Activated effector memory CD4-positive, alpha-beta T cell treated with Interleukin-2 at 50 U/mL for 16 hours (primary cell): Measurements from ENCODE around the gene PSMD5.

ENCODE experiments used
- DNase-seq: peaks from one replicate; pipeline ENCODE4 v3.0.0-alpha.2; 2020

The PSMD5 gene

DNA sequence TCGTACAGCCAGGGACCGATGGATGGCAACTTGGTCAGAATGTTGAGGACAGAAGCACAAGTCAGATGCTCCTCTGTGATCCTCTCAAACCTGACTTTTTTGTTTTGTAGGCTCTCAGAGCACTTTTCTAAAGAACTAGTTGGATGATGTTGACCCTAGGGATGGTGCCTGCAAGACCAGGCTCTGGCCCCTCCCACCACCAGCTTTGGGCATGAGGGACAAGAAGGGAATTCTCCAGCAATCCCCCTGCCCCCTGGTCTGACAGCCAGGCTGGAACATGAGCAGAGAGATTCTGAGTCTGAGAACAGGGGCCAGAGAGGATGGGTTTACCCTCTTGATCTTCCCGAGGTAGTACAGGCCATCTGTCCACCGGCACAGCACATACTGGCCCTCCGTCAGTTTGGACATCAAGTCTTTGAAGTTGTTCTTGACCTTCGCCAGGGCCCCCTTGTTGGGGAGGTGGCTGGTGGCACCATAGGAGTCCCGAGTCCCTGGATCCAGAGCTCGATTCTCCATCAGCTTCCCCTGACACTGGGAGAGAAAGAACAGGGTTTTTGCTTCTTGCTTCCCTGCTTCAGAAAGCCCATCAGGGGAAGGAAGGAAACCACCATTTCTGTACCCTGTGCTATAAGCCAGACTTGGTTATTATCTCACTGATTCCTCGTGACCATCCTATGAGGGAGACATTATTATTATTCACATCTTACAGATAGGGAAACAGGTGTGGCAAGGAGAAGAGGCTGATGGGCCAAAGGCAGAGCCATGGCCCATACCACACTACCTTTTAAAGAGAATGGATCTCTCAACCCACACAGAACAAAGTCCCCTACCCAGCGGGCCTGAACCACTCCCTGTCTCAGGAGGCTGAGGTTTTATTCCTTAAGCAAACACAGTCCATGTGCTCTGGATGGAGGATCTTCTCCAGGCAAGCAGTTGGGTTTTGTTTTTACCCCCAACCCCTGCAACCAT lies 31.8 kb upstream of the PSMD5 start:
- DNase-seq = no peak

DNA sequence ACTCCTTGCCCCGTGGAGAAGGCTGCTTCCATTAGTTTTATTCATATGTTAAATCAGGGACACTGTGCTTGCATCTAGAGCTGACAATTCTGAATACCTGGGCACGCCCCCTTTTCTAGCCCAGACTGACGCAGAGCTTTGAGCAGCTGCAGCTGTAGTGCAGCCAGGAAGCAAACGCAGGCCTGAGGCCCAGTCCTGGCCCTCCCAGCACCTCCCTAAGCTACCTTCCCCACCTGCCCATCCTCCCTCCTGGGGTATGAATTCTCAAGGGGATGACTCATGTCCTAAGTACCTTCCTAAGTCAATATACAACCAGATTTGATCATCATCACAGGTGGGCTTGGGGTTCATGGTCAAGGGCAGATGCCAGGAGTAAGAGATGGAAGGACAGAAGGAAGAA lies 30.8 kb upstream of the PSMD5 start:
- DNase-seq = no peak

DNA sequence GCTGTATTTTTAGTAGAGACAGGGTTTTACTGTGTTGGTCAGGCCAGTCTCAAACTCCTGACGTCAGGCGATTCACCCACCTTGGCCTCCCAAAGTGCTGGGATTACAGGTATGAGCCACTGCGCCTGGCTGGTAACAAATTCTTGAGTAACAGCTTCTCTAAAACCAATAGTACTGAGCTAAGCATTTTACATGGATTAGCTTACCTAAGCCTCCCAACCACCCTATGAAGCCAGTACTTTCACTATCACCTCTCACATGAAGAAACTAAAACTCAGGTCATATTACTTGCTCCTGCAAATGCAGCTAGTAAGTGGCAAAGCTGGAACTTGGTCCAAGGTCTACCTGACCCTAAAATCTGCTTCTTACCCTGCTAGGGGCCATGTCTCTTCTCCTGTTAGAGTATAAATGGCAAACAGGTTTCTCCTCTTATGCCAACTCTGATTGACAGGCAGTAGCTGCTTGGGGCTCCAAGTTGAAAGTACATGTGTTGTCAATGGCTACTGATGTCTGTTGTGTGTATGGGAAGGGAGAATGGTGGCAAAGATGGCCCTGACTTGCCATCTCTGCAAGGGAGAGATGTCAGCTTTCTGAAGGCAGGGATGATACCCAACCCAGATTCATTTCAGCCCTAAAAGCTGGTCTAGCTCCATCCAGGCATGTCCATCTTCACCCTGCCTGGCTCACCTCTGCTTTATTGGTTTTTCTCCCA lies 30.2 kb upstream of the PSMD5 start:
- DNase-seq = no peak

DNA sequence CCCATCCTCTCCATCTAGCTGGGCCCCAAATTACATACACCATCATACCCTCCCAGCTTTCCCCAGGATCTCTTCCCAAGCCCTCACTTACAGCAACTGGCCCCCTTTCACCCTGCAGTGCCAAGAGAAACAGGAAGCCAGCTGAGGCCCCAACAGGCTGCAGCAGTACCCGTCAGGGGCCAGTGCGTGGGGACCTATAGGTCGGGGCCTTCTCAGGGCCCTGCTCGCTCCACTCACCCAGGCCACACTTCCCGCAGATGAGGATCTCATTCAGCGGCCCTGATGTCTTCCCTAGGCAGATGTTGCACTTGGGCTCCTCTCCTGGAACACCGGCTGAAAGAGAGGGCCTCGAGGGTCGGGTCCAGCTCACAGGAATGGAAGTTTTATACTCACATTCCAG lies 27.5 kb upstream of the PSMD5 start:
- DNase-seq = no peak

DNA sequence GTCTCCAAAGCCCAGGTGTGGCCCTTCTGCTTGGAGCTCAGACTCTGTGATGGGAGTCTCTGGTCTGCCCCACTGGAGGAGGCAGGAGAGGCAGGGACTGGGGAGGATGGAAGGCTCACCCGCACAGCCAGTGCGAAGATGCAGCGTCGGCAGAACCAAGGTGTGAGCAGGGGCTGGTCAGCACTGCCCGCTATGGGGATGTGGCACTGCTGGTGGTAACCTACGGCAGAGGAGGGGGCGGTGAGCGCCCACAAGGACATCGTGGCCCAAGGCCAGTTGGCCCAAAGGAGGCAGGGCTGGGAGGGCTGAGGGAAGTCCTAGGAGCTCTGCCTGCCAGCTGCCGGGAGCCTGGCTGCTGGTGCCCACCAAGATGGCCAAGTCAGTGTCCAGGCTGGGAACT lies 27.0 kb upstream of the PSMD5 start:
- DNase-seq = no peak

DNA sequence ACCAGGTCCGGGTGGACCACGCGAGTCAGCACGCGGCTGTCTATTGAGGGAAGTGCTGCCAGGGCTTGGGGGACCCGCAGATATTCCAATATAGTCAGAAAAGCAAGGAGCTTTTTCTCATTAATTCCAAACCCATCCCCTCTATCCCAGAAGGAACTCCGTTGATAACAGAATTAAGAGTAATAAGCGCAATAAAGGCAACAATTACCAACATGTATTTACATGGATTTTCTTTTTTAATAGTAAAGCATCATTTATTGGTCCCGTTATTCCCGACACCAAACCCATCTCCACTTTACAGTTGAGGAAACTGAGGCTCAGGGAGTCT lies 26.6 kb upstream of the PSMD5 start:
- no peak for DNase-seq

DNA sequence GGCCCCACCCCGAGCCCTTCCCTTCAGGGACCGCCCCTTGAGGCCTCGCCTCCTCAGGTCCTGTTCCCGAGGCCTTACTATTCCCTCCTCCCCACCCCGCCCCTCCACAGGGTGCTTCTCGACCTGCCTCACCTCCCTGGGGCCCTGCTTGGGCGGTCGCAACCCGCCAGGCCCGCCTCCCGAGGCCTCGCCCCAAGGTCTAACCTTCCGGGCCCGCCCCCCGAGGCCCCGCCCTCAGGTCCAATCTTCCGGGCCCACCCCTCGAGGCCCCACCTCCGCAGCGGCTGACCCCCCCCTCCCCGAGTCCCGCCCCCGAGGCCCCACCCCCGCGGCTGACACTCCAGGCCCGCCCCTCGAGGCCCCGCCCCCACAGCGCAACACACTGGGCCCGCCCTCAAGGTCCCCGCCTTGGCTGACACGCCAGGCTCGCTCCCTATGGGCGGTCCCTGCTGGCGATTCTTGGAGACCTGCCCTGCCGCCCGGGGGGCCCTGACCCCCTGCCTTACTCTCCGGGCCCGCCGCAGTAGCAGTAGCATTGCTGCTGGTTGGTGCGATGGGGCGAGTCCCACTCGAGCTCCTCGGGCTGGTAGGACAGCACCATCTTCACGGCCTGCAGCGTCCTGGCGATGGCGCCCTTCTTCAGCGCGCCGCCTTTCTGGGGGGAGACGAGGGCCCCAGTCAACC lies 26.1 kb upstream of the PSMD5 start:
- peak; percentile 96 for DNase-seq

DNA sequence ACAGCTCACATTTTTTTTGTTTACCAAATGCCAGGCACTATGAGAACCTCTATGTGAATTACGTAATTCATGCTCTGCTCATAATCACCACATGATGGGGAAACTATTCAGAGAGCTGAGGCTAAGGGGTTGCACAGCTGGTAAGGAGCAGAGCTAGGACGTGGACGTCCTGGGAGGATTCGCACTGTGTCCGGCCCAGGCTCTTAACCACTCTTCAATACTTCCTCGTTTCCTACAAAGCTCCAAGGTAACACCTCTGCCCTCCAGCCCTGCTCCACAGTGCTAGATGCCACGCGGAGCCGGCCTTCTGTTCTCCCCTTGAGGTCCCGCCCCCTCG lies 25.6 kb upstream of the PSMD5 start:
- DNase-seq = no peak

DNA sequence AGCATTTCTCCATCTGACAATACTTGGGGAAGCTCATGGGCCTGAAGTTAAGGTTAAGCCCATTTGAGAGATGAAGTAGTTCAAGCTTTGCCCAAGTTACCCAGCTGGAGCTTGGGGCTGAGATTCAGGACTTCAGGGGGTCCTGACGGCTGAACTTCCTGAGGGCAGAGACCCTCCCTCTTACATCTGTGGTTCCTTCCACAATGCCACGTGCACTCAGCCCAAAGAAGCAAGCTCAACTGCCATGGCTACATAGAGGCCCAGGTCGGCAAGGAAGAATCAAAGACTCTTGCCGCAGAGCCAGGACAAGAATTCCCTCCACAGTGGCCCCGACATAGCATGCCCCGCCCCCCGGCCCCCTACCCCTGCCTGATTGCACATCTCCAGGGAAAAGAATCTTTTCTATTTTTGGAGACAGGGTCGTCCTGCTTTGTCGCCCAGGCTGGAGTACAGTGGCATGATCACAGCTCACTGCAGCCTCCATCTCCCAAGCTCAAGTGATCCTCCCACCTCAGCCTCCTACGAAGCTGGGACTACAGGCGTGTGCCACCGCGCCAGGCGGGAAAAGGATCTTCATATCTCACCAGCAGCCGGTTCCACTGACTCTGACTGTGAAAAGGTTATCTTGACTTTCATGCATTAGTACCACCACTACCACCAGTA lies 25.1 kb upstream of the PSMD5 start:
- no peak for DNase-seq

DNA sequence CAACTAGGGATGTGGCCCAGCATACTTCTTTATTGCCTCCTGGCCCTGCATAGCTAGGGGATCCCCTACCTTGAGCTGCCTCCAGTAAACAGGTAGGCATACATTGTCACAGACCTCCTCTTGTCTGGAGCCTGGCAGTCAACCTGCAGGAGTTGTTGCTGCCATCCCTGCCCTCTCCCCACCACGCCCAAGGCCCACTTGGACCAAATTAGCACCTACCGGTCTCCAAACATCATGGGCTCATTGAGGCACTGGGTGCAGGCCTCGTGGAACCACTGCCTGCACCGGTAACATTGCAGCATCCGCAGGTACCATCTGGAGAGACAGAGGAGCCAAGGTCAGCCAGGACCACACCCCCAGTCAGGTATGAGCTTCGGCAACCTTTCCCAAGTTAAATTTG lies 23.9 kb upstream of the PSMD5 start:
- no peak for DNase-seq

DNA sequence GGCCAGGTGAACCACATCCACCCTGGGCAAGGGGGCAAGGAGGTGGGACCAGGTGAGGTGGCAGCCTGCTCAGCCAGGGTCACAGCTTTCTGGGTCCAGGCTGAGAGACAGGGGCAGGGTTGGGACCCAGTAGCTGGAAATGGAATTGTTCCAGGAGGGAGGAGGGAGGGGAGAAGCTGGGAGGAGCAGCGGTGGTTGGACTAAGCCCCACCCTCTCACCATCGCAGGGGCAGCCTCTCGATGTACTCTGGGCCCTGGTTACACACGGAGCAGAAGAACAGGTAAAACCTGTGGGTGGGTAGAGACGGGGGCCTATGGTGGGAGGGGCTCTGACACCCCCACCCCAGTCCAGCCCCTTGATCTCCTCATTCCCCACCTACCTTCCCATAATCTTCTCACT lies 23.1 kb upstream of the PSMD5 start:
- DNase-seq = no peak

DNA sequence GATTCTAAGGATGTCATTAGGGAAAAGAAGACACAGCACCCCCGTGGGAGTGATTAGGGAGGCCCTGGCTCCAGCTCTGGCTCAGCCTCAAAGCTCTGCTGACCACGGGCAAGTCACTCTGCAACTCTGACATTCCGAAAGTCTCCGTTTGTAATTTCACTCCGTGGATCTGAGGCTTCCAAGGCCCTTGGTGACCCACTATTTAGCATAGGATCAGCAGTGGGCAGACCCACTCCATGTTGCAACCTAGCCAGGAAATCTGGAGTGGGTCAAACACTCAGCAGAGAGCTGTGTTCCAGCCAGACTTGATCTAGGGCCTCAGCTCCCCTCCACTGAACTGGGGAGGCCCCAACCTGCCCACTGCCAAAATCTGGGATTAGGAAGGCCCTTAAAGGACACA lies 22.5 kb upstream of the PSMD5 start:
- DNase-seq = no peak

DNA sequence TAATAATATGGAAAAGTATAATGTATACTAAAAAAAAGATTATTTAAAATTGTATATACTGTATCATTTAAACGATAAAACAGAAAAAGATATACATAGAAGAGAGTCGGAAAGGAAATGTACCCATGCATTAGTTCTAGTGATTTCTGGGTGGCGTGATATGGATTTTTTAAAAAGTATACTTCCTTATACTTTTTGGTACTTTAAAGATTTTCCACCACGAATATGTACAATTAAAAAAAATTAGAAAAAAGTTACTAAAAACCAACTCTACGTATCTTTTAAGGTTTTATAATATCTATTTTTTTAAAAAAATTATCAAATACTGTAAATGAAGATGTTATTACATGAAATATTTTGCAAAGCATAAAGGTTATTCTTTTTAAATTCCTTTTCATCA lies 22.0 kb upstream of the PSMD5 start:
- no peak for DNase-seq

DNA sequence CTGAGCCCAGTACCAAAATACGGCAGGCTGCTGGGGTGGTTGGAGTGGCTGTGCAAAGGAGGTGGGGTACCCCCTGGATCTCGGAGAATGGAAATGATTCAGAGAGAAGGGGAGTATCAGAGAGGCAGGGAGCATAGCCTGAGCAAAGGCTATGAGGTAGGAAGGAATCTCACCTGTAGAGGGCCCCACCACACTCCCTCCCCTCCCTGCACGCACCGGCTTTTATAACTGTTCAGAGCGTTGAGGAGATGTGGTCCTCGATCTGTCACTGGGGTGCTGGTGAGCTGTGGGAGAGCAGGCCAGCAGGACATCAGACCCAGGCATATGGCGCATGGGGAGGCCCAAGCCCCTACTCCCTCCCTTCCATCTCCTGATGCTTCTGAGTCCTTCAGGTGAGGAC lies 21.1 kb upstream of the PSMD5 start:
- no peak for DNase-seq

DNA sequence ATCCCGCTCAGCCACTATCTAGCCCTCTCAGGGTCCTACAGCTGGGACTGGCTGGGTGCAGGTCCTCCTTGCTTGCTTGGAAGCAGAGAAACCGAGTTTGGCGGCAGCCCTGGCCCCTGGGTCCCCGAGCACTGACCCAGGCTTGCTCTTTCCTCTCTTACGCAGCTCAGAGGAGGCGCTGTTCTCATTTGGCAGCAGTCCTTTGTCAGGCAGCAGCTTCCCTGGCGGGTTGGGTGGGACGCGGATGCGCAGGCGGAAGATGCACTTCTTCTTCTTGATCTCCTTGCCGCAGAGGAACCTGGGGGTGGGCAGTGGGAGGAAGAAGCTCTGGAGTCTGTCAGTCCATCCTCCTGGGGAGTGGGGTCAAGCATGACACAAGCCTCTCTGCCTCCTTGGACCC lies 19.7 kb upstream of the PSMD5 start:
- DNase-seq = no peak

DNA sequence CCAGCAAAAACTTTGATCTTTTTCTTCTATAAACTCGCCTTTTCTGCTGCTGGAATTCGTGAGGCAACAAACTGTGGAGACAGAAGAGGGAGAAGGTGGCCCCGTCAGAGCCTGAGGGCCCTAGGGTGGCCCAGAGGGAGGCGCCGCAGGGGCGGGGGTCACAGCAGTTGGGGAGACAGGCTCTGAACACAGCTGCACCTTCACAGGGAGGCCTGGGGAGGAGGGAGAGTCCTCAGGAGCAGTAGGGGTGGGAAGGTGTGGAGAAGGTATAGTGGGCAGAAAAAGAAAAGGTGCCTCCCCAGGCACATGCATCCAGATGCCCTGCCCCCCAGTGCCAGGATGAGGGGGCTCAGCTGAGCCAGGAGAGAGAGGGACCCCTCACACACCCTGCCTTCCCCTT lies 19.2 kb upstream of the PSMD5 start:
- no peak for DNase-seq

DNA sequence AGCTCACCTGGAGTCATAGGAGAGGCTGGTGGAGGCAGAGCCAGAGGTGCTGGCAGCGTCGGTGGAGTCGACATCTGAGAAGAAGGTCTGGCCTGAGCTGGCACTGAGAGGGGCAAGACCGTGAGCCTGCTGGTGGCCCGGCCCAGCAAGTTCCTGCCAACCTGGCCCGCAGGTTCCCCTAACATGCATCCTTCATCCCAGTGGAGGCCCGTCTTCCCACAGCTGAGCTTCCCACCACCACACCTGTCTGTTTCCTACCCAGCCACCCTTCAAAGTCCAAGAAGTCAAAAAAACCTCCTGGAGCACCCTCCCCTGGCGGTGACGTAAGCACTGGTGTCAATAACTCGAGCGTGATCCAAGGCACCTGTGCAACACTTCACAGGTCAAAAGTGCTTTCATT lies 17.4 kb upstream of the PSMD5 start:
- DNase-seq = no peak

DNA sequence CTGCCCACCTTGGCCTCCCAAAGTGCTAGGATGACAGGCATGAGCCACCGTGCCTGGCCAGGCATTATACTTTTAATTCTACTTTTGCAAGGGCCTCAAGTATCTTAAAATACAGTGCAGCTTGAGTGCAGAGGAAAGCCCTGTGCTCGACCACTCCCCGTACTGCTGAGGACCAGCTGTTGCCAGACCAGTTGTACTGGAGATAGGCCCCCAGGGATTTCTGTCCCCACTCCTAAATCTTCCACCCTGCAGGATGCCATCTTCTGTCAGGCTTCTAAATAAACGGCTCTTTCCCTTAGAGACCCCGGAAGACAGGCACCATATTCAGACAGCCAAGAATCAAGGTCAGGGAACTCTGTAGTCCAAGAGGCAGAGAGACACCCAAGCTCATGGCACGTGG lies 16.6 kb upstream of the PSMD5 start:
- no peak for DNase-seq

DNA sequence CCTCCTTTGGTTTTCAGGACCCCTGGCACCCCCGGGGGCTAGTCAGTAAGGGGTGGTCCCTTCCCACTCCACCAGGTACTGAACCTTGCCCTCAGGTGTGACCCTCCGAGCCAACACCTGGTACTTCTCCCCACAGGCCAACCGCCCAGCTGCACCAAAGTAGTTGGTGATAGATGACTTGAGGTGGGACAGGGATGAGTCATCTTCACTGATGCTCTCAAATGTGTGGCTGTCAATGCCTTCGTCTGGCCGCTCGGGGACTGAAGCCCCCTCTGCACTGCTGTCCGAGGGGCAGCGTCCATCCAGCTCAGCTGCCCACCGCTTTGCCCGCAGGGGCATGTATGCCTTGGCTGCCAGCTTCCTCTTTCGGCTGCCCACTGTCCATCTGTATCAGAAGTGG lies 15.2 kb upstream of the PSMD5 start:
- DNase-seq = no peak

DNA sequence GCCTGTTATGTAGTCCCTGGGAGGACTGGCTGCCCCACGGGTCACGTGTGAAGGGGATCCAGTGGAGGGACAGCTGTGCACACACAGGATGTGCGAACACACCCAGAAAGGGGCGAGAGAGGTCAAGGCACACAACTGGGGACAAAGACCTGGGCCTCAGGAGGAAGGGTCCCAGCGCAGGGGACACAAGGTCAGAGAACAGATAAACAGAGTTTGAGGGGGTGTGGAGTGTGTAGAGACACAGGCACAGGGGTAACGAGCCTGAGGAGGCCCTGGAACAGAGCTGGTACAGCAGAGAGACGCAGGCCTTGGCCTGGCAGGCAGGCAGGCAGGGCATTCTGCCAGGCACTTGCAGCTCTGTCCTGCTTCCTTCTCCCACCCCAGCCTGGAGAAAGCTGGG lies 14.8 kb upstream of the PSMD5 start:
- no peak for DNase-seq

DNA sequence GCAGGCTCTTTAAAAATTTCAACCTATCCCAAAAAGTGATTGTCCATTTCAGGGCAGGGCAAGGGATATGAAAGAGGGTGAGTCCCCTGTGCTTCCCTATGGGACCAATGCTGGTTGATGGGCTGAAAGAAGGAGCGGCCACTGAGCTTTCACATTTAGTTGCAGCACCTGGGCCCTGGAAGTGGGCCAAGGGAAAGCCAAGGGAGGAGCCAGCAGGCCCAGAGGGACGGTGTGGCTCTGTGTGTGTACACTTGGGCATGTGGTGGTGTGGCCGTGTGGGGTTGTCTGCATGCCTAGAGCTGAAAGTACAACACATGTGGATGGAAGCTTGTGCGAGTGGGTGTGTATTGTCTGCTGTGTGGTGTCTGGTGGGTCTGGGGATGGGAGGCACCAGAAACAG lies 14.0 kb upstream of the PSMD5 start:
- DNase-seq = no peak

DNA sequence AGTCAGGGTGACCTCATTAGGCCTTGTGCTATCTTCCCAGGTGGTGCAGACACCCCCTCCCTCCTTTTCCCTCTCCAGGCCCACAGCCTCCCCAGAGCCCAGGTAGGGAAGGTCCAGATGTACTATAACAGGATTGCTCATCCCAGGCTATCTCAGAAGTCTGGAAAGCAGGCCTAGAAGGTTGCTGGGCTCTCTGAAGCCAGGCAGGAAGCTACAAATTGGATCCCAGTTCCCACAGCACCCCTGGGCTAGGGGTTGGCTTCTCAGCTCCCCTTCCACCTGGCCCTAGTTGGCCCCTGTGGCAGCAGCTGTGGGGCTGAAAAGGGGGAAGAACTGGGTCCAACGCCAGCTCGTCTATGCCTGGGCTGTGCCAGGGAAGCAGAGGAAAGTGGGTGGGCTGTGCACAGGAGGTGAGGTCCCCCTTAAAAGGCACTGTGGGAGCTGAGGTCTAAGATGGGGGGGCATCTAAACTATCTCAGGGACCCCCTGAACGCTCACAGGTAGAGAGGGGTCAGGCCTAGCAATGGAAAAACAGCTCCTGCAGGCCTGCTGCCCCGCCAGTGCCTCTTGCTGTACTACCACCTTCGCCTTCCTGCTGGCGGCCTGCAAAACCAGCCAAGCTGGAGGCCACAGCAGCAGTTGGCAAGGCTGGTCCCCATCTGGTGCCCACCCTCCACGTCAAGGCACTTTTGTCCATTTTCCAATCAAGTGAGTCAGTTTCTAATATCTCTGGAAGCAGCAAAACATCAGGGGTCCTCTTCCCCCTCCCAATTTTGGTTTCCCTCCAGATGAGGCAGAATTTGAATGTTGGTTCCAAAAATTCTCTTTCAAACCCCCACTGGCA lies 13.3 kb upstream of the PSMD5 start:
- no peak for DNase-seq
